ENCODE measurements around the gene OLFM2.

GRCh38 chr19:9861503-9861902 is 74.8 kb downstream of the OLFM2 start:
- TF ChIP-seq EP300 (IDR thresholded peaks at IDR 0.05) = no peak
- TF ChIP-seq POLR2AphosphoS5 (IDR thresholded peaks at IDR 0.05) = no peak
- no peak for TF ChIP-seq CTCF (IDR thresholded peaks at IDR 0.05)

All from suprapubic skin (tissue), 4 donors.